SIG-M5 treated with dmso at 0.1 percent for 504 hours (cell line): ENCODE results near the gene IL19.
A peak's percentile ranks its signal among the peaks of the same experiment; 100 is the strongest.
"Not testable (repeated sequence)": the region's sequence is repeated elsewhere in the genome, so short reads cannot be mapped to it uniquely, and the experiment has no call there.

Experiments used
- DNase-seq: peaks from one replicate; lab custom pipeline; 2025; ENCODE audit not compliant: unreplicated experiment; lab: John Stamatoyannopoulos, UW

The IL19 gene

GRCh38 chr1:206739411-206740076 lies 31.0 kb upstream of the IL19 start:
- DNase-seq = peak; percentile 48

- DNase-seq = no peak
These were observed 29.4 kb upstream of the IL19 start for GRCh38 chr1:206741142-206741701.

GRCh38 chr1:206742719-206743383 lies 27.7 kb upstream of the IL19 start:
- DNase-seq = no peak

GRCh38 chr1:206744683-206745082 lies 25.9 kb upstream of the IL19 start:
- peak; percentile 24 for DNase-seq

- DNase-seq = no peak
These were observed 25.3 kb upstream of the IL19 start for GRCh38 chr1:206745301-206745700.

- DNase-seq = peak; percentile 83
These were observed 22.1 kb upstream of the IL19 start for GRCh38 chr1:206748348-206749030.

GRCh38 chr1:206751891-206752290 lies 18.7 kb upstream of the IL19 start:
- DNase-seq = no peak

- DNase-seq = no peak
These were observed 18.1 kb upstream of the IL19 start for GRCh38 chr1:206752481-206752880.

- DNase-seq = peak; percentile 66
These were observed 17.4 kb upstream of the IL19 start for GRCh38 chr1:206753141-206753540.

- DNase-seq = no peak
These were observed 16.6 kb upstream of the IL19 start for GRCh38 chr1:206754011-206754410.

GRCh38 chr1:206757524-206758266 lies 12.9 kb upstream of the IL19 start:
- DNase-seq = peak; percentile 51

GRCh38 chr1:206760590-206760989 lies 10.0 kb upstream of the IL19 start:
- no peak for DNase-seq

- no peak for DNase-seq
These were observed 9.3 kb upstream of the IL19 start for GRCh38 chr1:206761159-206761768.

- DNase-seq = not testable (repeated sequence)
These were observed 7.7 kb upstream of the IL19 start for GRCh38 chr1:206762741-206763364.

- DNase-seq = not testable (repeated sequence)
These were observed 4.8 kb upstream of the IL19 start for GRCh38 chr1:206765771-206766170.

GRCh38 chr1:206766251-206766856 lies 4.2 kb upstream of the IL19 start:
- DNase-seq = peak; percentile 22

- no peak for DNase-seq
These were observed 1.9 kb upstream of the IL19 start for GRCh38 chr1:206768472-206769303.

- no peak for DNase-seq
These were observed 1.3 kb upstream of the IL19 start for GRCh38 chr1:206769304-206769731.

- DNase-seq = no peak
These were observed 742 bp downstream of the IL19 start for GRCh38 chr1:206771338-206771692.
